ENCODE data around the gene RPUSD4. TPM values are rescaled to one million over a fixed set of nuclear protein-coding genes. Genes with fewer than 3 reads are reported as not detected.

Gene RPUSD4
- polyA plus RNA-seq, 1 of the 3 experiments (the other 2 are of a cell fraction) = 18.0 TPM

DNA sequence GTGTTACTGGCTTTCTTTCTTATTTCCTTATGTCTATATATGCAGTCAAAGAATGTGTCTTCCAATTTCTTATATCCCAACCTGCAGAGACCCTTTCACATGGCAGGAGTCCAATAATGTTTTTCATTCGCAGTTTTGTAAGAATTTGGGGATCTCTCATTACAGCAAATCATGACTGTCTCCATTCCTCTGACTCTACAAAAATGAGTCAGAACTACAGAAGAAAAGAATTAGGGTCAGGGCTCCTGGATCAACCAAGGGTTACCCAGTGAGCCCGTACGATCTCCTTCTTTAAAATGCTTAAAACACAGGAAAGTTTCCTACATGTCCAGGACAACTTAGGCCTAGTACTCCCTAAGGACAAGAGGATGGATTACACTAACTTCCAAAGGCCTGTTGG lies 42.2 kb downstream of the RPUSD4 start:
- H3K4me3 ChIP-seq (ENCODE audit: low read depth in 2 of 2, low read length in 1 of 2) = no peak overlapping the region
- H3K36me3 ChIP-seq (replicated peaks in 1 of 2; ENCODE audit: control insufficient read depth in 1 of 2, insufficient read depth in 2 of 2, low read length in 1 of 2) = no peaks in the 10 kb centered on the region
- no peak overlapping the region for H2AFZ ChIP-seq (ENCODE audit: low read depth)
- no peaks in the 10 kb centered on the region for H3F3A ChIP-seq (replicated peaks; ENCODE audit: insufficient read depth)
- 90% methylated on average over 3 of the region's 3 CpGs for WGBS (ENCODE audit: low lambda C conversion rate)
- H3K79me2 ChIP-seq (ENCODE audit: insufficient read depth) = no peaks in the 10 kb centered on the region
- TF ChIP-seq, protein P1, sequence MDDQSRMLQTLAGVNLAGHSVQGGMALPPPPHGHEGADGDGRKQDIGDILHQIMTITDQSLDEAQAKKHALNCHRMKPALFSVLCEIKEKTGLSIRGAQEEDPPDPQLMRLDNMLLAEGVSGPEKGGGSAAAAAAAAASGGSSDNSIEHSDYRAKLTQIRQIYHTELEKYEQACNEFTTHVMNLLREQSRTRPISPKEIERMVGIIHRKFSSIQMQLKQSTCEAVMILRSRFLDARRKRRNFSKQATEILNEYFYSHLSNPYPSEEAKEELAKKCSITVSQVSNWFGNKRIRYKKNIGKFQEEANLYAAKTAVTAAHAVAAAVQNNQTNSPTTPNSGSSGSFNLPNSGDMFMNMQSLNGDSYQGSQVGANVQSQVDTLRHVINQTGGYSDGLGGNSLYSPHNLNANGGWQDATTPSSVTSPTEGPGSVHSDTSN (IDR thresholded peaks at IDR 0.05) = no peak
- TF ChIP-seq EP300 (IDR thresholded peaks at IDR 0.05; ENCODE audit: borderline replicate concordance in 1 of 2, low read depth in 1 of 2, low read length in 1 of 2) = no peak
- TF ChIP-seq, protein P2, sequence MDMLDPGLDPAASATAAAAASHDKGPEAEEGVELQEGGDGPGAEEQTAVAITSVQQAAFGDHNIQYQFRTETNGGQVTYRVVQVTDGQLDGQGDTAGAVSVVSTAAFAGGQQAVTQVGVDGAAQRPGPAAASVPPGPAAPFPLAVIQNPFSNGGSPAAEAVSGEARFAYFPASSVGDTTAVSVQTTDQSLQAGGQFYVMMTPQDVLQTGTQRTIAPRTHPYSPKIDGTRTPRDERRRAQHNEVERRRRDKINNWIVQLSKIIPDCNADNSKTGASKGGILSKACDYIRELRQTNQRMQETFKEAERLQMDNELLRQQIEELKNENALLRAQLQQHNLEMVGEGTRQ (IDR thresholded peaks at IDR 0.05; ENCODE audit: borderline replicate concordance, low read depth, low read length) = no peak
- no peak for TF ChIP-seq FOSL2 (IDR thresholded peaks at IDR 0.05; ENCODE audit: borderline replicate concordance, low read depth)
- no peak for TF ChIP-seq TEAD4 (IDR thresholded peaks at IDR 0.05; ENCODE audit: borderline replicate concordance, insufficient read depth)
- peaks cover 0 to 28% of the 10 kb centered on the region in 2 experiments; a peak in 2 of 4 replicates for H3K4me1 ChIP-seq (ENCODE audit: control insufficient read depth in 1 of 2, insufficient read depth in 2 of 2, low read depth in 1 of 2, low read length in 1 of 2)
- no peaks in the 10 kb centered on the region for H3K9me3 ChIP-seq
- H4K20me1 ChIP-seq (ENCODE audit: insufficient read depth) = no peaks in the 10 kb centered on the region
- H3K9me2 ChIP-seq = no peaks in the 10 kb centered on the region
- no peak for DNase-seq
- ChIA-PET POLR2A (interaction anchor here (0.7 kb wide), 1 partner anchor 46 kb away, joined by 3 read pairs; no protein-coding TSS in a partner anchor), CTCF (interaction anchor here (1.0 kb wide), 1 partner anchor 18 kb away, joined by 3 read pairs; no protein-coding TSS in a partner anchor)
- H3K27me3 ChIP-seq (ENCODE audit: insufficient read depth) = no peaks in the 10 kb centered on the region
- H3K27ac ChIP-seq (ENCODE audit: low read depth in 2 of 2, low read length in 1 of 2) = no peak overlapping the region
- H3K9ac ChIP-seq = no peak overlapping the region
- no peak overlapping the region for H3K4me2 ChIP-seq

DNA sequence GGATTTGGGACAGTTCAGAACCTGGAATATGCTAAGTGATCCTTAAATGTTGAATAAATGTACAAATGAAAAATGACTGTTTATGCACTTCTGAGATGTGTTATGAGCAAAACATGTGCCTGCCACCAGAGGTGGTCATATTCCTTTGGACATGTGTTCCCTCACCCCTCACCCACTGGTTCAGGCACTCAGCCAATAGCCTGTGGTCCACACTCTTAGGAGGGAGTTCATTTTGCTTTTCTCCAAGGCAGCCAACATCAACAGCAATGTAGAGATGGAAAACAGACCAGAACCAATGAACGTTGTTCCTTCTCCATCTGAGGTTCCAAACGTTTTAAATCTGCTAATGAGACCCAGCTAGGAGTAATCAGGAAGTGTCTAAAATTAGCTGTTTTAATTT lies 44.0 kb downstream of the RPUSD4 start:
- H3K36me3 ChIP-seq (replicated peaks in 1 of 2; ENCODE audit: control insufficient read depth in 1 of 2, insufficient read depth in 2 of 2, low read length in 1 of 2) = no peaks in the 10 kb centered on the region
- H3K9me2 ChIP-seq = no peaks in the 10 kb centered on the region
- H3K79me2 ChIP-seq (ENCODE audit: insufficient read depth) = no peaks in the 10 kb centered on the region
- H2AFZ ChIP-seq (ENCODE audit: low read depth) = no peak overlapping the region
- DNase-seq = peak; percentile 57
- no peak overlapping the region for H3K4me3 ChIP-seq (ENCODE audit: low read depth in 2 of 2, low read length in 1 of 2)
- CTCF ChIA-PET = interaction anchor here (1.2 to 2.5 kb wide), 3 partner anchors 26 to 106 kb away, joined by 5 to 12 read pairs (median 7); no protein-coding TSS in a partner anchor
- POLR2A ChIA-PET = no interaction called here
- no peaks in the 10 kb centered on the region for H3K27me3 ChIP-seq (ENCODE audit: insufficient read depth)
- H3K9me3 ChIP-seq = no peaks in the 10 kb centered on the region
- no peak overlapping the region for H3K9ac ChIP-seq
- H3K27ac ChIP-seq (ENCODE audit: low read depth in 2 of 2, low read length in 1 of 2) = peak overlapping the region in 1 of 2 experiments; percentile 12; a peak in 1 of 4 replicates
- H4K20me1 ChIP-seq (ENCODE audit: insufficient read depth) = no peaks in the 10 kb centered on the region
- H3K4me1 ChIP-seq (ENCODE audit: control insufficient read depth in 1 of 2, insufficient read depth in 2 of 2, low read depth in 1 of 2, low read length in 1 of 2) = peaks cover 8 to 36% of the 10 kb centered on the region in 2 experiments; a peak in 3 of 4 replicates
- 27% methylated on average over 2 of the region's 2 CpGs for WGBS (ENCODE audit: low lambda C conversion rate)
- H3F3A ChIP-seq (replicated peaks; ENCODE audit: insufficient read depth) = no peaks in the 10 kb centered on the region
- no peak overlapping the region for H3K4me2 ChIP-seq
- no peak for TF ChIP-seq TEAD4 (IDR thresholded peaks at IDR 0.05; ENCODE audit: borderline replicate concordance, insufficient read depth)
- no peak for TF ChIP-seq MEF2A (IDR thresholded peaks at IDR 0.05; ENCODE audit: borderline replicate concordance, low read depth)
- TF ChIP-seq TAF1 (IDR thresholded peaks at IDR 0.05; ENCODE audit: borderline replicate concordance, low read depth, low read length) = no peak
- TF ChIP-seq NFIC (IDR thresholded peaks at IDR 0.05; ENCODE audit: borderline replicate concordance) = no peak
- TF ChIP-seq ELF1 (IDR thresholded peaks at IDR 0.05) = no peak
- TF ChIP-seq, protein P2 (IDR thresholded peaks at IDR 0.05; ENCODE audit: borderline replicate concordance, low read depth, low read length) = no peak
- no peak for TF ChIP-seq SMC3 (IDR thresholded peaks at IDR 0.05; ENCODE audit: low read depth, low read length)
- no peak for TF ChIP-seq GABPA (IDR thresholded peaks at IDR 0.05; ENCODE audit: low read depth)
- TF ChIP-seq, protein P1 (IDR thresholded peaks at IDR 0.05) = no peak
- TF ChIP-seq TCF12 (IDR thresholded peaks at IDR 0.05) = no peak
- TF ChIP-seq RFX5 (IDR thresholded peaks at IDR 0.05; ENCODE audit: low read length) = no peak
- TF ChIP-seq NRF1 (IDR thresholded peaks at IDR 0.05; ENCODE audit: low read depth, low read length) = no peak
- TF ChIP-seq RCOR1 (IDR thresholded peaks at IDR 0.05; ENCODE audit: low read length) = no peak
- TF ChIP-seq, protein P3, sequence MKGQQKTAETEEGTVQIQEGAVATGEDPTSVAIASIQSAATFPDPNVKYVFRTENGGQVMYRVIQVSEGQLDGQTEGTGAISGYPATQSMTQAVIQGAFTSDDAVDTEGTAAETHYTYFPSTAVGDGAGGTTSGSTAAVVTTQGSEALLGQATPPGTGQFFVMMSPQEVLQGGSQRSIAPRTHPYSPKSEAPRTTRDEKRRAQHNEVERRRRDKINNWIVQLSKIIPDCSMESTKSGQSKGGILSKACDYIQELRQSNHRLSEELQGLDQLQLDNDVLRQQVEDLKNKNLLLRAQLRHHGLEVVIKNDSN (IDR thresholded peaks at IDR 0.05; ENCODE audit: borderline replicate concordance, low read depth) = no peak
- TF ChIP-seq, protein P4, sequence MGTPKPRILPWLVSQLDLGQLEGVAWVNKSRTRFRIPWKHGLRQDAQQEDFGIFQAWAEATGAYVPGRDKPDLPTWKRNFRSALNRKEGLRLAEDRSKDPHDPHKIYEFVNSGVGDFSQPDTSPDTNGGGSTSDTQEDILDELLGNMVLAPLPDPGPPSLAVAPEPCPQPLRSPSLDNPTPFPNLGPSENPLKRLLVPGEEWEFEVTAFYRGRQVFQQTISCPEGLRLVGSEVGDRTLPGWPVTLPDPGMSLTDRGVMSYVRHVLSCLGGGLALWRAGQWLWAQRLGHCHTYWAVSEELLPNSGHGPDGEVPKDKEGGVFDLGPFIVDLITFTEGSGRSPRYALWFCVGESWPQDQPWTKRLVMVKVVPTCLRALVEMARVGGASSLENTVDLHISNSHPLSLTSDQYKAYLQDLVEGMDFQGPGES (IDR thresholded peaks at IDR 0.05; ENCODE audit: low read depth, low read length) = no peak
- TF ChIP-seq, protein P5, sequence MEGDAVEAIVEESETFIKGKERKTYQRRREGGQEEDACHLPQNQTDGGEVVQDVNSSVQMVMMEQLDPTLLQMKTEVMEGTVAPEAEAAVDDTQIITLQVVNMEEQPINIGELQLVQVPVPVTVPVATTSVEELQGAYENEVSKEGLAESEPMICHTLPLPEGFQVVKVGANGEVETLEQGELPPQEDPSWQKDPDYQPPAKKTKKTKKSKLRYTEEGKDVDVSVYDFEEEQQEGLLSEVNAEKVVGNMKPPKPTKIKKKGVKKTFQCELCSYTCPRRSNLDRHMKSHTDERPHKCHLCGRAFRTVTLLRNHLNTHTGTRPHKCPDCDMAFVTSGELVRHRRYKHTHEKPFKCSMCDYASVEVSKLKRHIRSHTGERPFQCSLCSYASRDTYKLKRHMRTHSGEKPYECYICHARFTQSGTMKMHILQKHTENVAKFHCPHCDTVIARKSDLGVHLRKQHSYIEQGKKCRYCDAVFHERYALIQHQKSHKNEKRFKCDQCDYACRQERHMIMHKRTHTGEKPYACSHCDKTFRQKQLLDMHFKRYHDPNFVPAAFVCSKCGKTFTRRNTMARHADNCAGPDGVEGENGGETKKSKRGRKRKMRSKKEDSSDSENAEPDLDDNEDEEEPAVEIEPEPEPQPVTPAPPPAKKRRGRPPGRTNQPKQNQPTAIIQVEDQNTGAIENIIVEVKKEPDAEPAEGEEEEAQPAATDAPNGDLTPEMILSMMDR (IDR thresholded peaks at IDR 0.05) = no peak
- no peak for TF ChIP-seq CHD2 (IDR thresholded peaks at IDR 0.05; ENCODE audit: low read length, partially characterized antibody)

Data from SK-N-SH (cell line).